HUDEP-2 (cell line): ENCODE results near the gene STMN3.
"Not testable (repeated sequence)": the region's sequence is repeated elsewhere in the genome, so short reads cannot be mapped to it uniquely, and the experiment has no call there.

ENCODE experiments used
- DNase-seq, 76 experiments: peaks; one replicate each; lab custom pipeline; 2025; ENCODE audit not compliant: unreplicated experiment in 76 of 76; lab: John Stamatoyannopoulos, UW

Gene STMN3

GRCh38 chr20:63639093-63639975, 13.9 kb downstream of the STMN3 start:
- no peak for DNase-seq

GRCh38 chr20:63636752-63637628, 16.2 kb downstream of the STMN3 start:
- no peak for DNase-seq

- DNase-seq: no peak
Observed at GRCh38 chr20:63635431-63636141, 17.6 kb downstream of the STMN3 start.

- DNase-seq: no peak
Observed at GRCh38 chr20:63633732-63634131, 19.5 kb downstream of the STMN3 start.

- not testable (repeated sequence) for DNase-seq
Observed at GRCh38 chr20:63631426-63631825, 21.8 kb downstream of the STMN3 start.

- DNase-seq: not testable (repeated sequence)
Observed at GRCh38 chr20:63630956-63631355, 22.3 kb downstream of the STMN3 start.

- peak in 73 of 76 experiments; percentile 32 to 85 (median 68) for DNase-seq
Observed at GRCh38 chr20:63628246-63628975, 24.8 kb downstream of the STMN3 start.

- peak in 1 of 76 experiments; percentile 41 for DNase-seq
Observed at GRCh38 chr20:63627751-63628245, 25.4 kb downstream of the STMN3 start.

GRCh38 chr20:63627129-63627750, 26.0 kb downstream of the STMN3 start:
- peak in 75 of 76 experiments; percentile 19 to 93 (median 86) for DNase-seq

GRCh38 chr20:63626424-63627128, 26.6 kb downstream of the STMN3 start, which contains the start of gene GMEB2:
TSS of gene GMEB2 (minus strand) at chr20:63627101. CDS start at chr20:63619397, 7,704 bp downstream.
- peak in 65 of 76 experiments; percentile 7 to 81 (median 67) for DNase-seq

GRCh38 chr20:63625771-63626423, 27.3 kb downstream of the STMN3 start:
- peak in 19 of 76 experiments; percentile 1 to 37 (median 20) for DNase-seq

GRCh38 chr20:63624486-63624885, 28.7 kb downstream of the STMN3 start:
- no peak for DNase-seq

GRCh38 chr20:63622732-63623131, 30.5 kb downstream of the STMN3 start:
- DNase-seq: no peak

GRCh38 chr20:63622096-63622495, 31.1 kb downstream of the STMN3 start:
- DNase-seq: no peak

GRCh38 chr20:63620991-63621390, 32.2 kb downstream of the STMN3 start:
- DNase-seq: no peak

- DNase-seq: no peak
Observed at GRCh38 chr20:63619505-63619904, 33.7 kb downstream of the STMN3 start.

- DNase-seq: no peak
Observed at GRCh38 chr20:63619086-63619485, 34.1 kb downstream of the STMN3 start.

- no peak for DNase-seq
Observed at GRCh38 chr20:63618291-63618980, 34.8 kb downstream of the STMN3 start.
